ENCODE results near the gene LIMD2. TPM values are rescaled to one million over a fixed set of nuclear protein-coding genes. Genes with fewer than 3 reads are reported as not detected.

Gene LIMD2
- total and polyA plus RNA-seq, 2 donors (not counting 1 experiment from before 2014, with no cell fraction given), result 2.9 to 3.1 TPM

GRCh38 chr17:63701868-63702720 is 2.2 kb upstream of the LIMD2 start:
- H3K4me2 ChIP-seq (ENCODE audit: extremely low read depth, insufficient read depth, low read length), result no peak overlapping the region

GRCh38 chr17:63701456-63701820 is 1.5 kb upstream of the LIMD2 start:
- Histone ChIP-seq H3K79me2 (ENCODE audit: control insufficient read depth, insufficient read depth, low read length) (no peaks in the 10 kb centered on the region), H3K4me3 (replicated peaks in 1 of 4; ENCODE audit: control extremely low read depth in 1 of 4, insufficient read depth in 1 of 4, low read depth in 3 of 4, low read length in 4 of 4) (no peak overlapping the region), H3K9me3 (ENCODE audit: control insufficient read depth, insufficient read depth, low read depth, low read length) (no peaks in the 10 kb centered on the region), H3K27me3 (ENCODE audit: control insufficient read depth, insufficient read depth, low read length) (no peaks in the 10 kb centered on the region), H3K4me2 (ENCODE audit: extremely low read depth, insufficient read depth, low read length) (no peak overlapping the region), H2AFZ (ENCODE audit: low read length) (no peak overlapping the region), H3K27ac (ENCODE audit: insufficient read depth, low read length) (no peak overlapping the region), H3K9ac (ENCODE audit: insufficient read depth, low read length) (no peak overlapping the region), H4K20me1 (ENCODE audit: control insufficient read depth, extremely low read depth, insufficient read depth, low read length) (no peaks in the 10 kb centered on the region), H3K4me1 (ENCODE audit: control insufficient read depth, extremely low read depth, insufficient read depth, low read length) (no peaks in the 10 kb centered on the region), H3K36me3 (ENCODE audit: control insufficient read depth, insufficient read depth, low read length) (peaks cover 7% of the 10 kb centered on the region)
- TF ChIP-seq EZH2 (IDR thresholded peaks at IDR 0.05; ENCODE audit: low read length, missing control alignments) (no peak), CTCF (conservative IDR thresholded peaks at IDR 0.05 in 1 of 2, IDR thresholded peaks at IDR 0.05 in 1 of 2; ENCODE audit: low read depth in 1 of 2, low read length in 2 of 2) (no peak)
- no peak for DNase-seq (ENCODE audit: low read depth in 2 of 2)

More at GRCh38 chr17:63701868-63702720, 2.2 kb upstream of the LIMD2 start:
- Histone ChIP-seq H3K9me3 (ENCODE audit: control insufficient read depth, insufficient read depth, low read depth, low read length) (no peaks in the 10 kb centered on the region), H2AFZ (ENCODE audit: low read length) (no peak overlapping the region), H3K9ac (ENCODE audit: insufficient read depth, low read length) (no peak overlapping the region), H4K20me1 (ENCODE audit: control insufficient read depth, extremely low read depth, insufficient read depth, low read length) (no peaks in the 10 kb centered on the region), H3K27me3 (ENCODE audit: control insufficient read depth, insufficient read depth, low read length) (no peaks in the 10 kb centered on the region), H3K4me3 (replicated peaks in 1 of 4; ENCODE audit: control extremely low read depth in 1 of 4, insufficient read depth in 1 of 4, low read depth in 3 of 4, low read length in 4 of 4) (no peak overlapping the region), H3K36me3 (ENCODE audit: control insufficient read depth, insufficient read depth, low read length) (peaks cover 7% of the 10 kb centered on the region), H3K79me2 (ENCODE audit: control insufficient read depth, insufficient read depth, low read length) (no peaks in the 10 kb centered on the region), H3K27ac (ENCODE audit: insufficient read depth, low read length) (no peak overlapping the region), H3K4me1 (ENCODE audit: control insufficient read depth, extremely low read depth, insufficient read depth, low read length) (no peaks in the 10 kb centered on the region)
- TF ChIP-seq CTCF (conservative IDR thresholded peaks at IDR 0.05 in 1 of 2, IDR thresholded peaks at IDR 0.05 in 1 of 2; ENCODE audit: low read depth in 1 of 2, low read length in 2 of 2) (no peak), EZH2 (IDR thresholded peaks at IDR 0.05; ENCODE audit: low read length, missing control alignments) (no peak)
- no peak for DNase-seq (ENCODE audit: low read depth in 2 of 2)

GRCh38 chr17:63700528-63701455 is 867 bp upstream of the LIMD2 start:
- no peak for TF ChIP-seq CTCF (conservative IDR thresholded peaks at IDR 0.05 in 1 of 2, IDR thresholded peaks at IDR 0.05 in 1 of 2; ENCODE audit: low read depth in 1 of 2, low read length in 2 of 2)
- no peak for TF ChIP-seq EZH2 (IDR thresholded peaks at IDR 0.05; ENCODE audit: low read length, missing control alignments)
- peak overlapping the region; percentile 30 for H3K9ac ChIP-seq (ENCODE audit: insufficient read depth, low read length)
- H3K4me3 ChIP-seq (replicated peaks in 1 of 4; ENCODE audit: control extremely low read depth in 1 of 4, insufficient read depth in 1 of 4, low read depth in 3 of 4, low read length in 4 of 4), result peak overlapping the region in 2 of 4 experiments; percentile 14 to 42
- H3K27ac ChIP-seq (ENCODE audit: insufficient read depth, low read length), result no peak overlapping the region
- peak; percentile 44 to 67 for DNase-seq (ENCODE audit: low read depth in 2 of 2)
- H3K9me3 ChIP-seq (ENCODE audit: control insufficient read depth, insufficient read depth, low read depth, low read length), result no peaks in the 10 kb centered on the region
- no peaks in the 10 kb centered on the region for H4K20me1 ChIP-seq (ENCODE audit: control insufficient read depth, extremely low read depth, insufficient read depth, low read length)
- H3K27me3 ChIP-seq (ENCODE audit: control insufficient read depth, insufficient read depth, low read length), result no peaks in the 10 kb centered on the region
- no peaks in the 10 kb centered on the region for H3K4me1 ChIP-seq (ENCODE audit: control insufficient read depth, extremely low read depth, insufficient read depth, low read length)
- H3K36me3 ChIP-seq (ENCODE audit: control insufficient read depth, insufficient read depth, low read length), result peaks cover 7% of the 10 kb centered on the region
- H3K79me2 ChIP-seq (ENCODE audit: control insufficient read depth, insufficient read depth, low read length), result no peaks in the 10 kb centered on the region
- H2AFZ ChIP-seq (ENCODE audit: low read length), result no peak overlapping the region
- no peak overlapping the region for H3K4me2 ChIP-seq (ENCODE audit: extremely low read depth, insufficient read depth, low read length)

All from fibroblast of lung (primary cell).